Esophagus muscularis mucosa (tissue), 4 donors: ENCODE data around the gene TARBP2.

Experiments
- CTCF ChIP-seq, 3 experiments: fragments of 200-600 bp in 2 of 3; fragments of 450-650 bp in 1 of 3; sonication (generic) in 2 of 3; IDR thresholded peaks; one replicate each; pipeline ENCODE4 v1.5.1; 2017 to 2019; ENCODE audit warnings: antibody characterized with exemption in 3 of 3, mild to moderate bottlenecking in 2 of 3, moderate library complexity in 1 of 3
- EP300 ChIP-seq: sonication (generic); formaldehyde crosslinking; IDR thresholded peaks from one replicate; pipeline ENCODE4 v1.6.1; 2017; ENCODE audit warnings: antibody characterized with exemption
- POLR2A ChIP-seq: fragments of 450-650 bp; IDR thresholded peaks from one replicate; pipeline ENCODE4 v1.6.1; 2017; ENCODE audit warnings: antibody characterized with exemption, moderate library complexity, mild to moderate bottlenecking, low read depth
- POLR2AphosphoS5 ChIP-seq, 2 donors: sonication (generic); formaldehyde crosslinking; IDR thresholded peaks; one replicate each; pipeline ENCODE4 v1.6.1; 2017; ENCODE audit warnings: antibody characterized with exemption in 2 of 2

GRCh38 chr12:53478865-53479264, 22.2 kb upstream of the TARBP2 start:
- TF ChIP-seq EP300 (no peak), POLR2A (no peak), POLR2AphosphoS5 (IDR thresholded peaks at IDR 0.05) (no peak), CTCF (IDR thresholded peaks at IDR 0.05) (no peak)
